Transverse colon (tissue), 4 donors: ENCODE data around the gene GRK4. TPM values are rescaled to one million over a fixed set of nuclear protein-coding genes. Genes with fewer than 3 reads are reported as not detected.

Experiments
- DNase-seq: peaks from one replicate; pipeline ENCODE4 v3.0.0-alpha.2; 2019
- H3K27ac ChIP-seq, 4 donors: fragments of 200-600 bp; sonication (generic); 2 replicates each; pipeline ENCODE4 v1.5.1; 2016 to 2018; ENCODE audit warnings: inconsistent platforms in 4 of 4
- H3K27me3 ChIP-seq: fragments of 200-600 bp; sonication (generic); 2 replicates; pipeline ENCODE4 v1.5.1; 2017; ENCODE audit warnings: inconsistent platforms
- H3K36me3 ChIP-seq, 4 donors: fragments of 200-600 bp; sonication (generic); 2 replicates each; pipeline ENCODE4 v1.5.1; 2017 to 2019; ENCODE audit warnings: inconsistent platforms in 4 of 4
- H3K4me1 ChIP-seq, 4 donors: fragments of 200-600 bp; sonication (generic); 2 replicates each; pipeline ENCODE4 v1.5.1; 2017 to 2020; ENCODE audit warnings: inconsistent platforms in 4 of 4
- H3K4me3 ChIP-seq, 4 donors: fragments of 200-600 bp; sonication (generic); 1 replicate in 1 of 4; 2 replicates in 3 of 4; pipeline versions ENCODE4 v1.5.1 to v1.6.1; 2017 to 2019; ENCODE audit warnings: inconsistent platforms in 4 of 4
- H3K9me3 ChIP-seq, 2 donors: fragments of 200-600 bp; sonication (generic); 2 replicates each; pipeline ENCODE4 v1.5.1; 2017 to 2019; ENCODE audit warnings: inconsistent platforms in 2 of 2
- EP300 ChIP-seq: sonication (generic); formaldehyde crosslinking; IDR thresholded peaks from one replicate; pipeline ENCODE4 v1.6.1; 2017; ENCODE audit warnings: antibody characterized with exemption, low read depth
- POLR2A ChIP-seq: fragments of 450-650 bp; IDR thresholded peaks from one replicate; pipeline ENCODE4 v1.6.1; 2016; ENCODE audit warnings: antibody characterized with exemption, mild to moderate bottlenecking, moderate library complexity
- POLR2AphosphoS5 ChIP-seq, 3 donors: sonication (generic); formaldehyde crosslinking; IDR thresholded peaks; one replicate each; pipeline ENCODE4 v1.6.1; 2016; ENCODE audit warnings: antibody characterized with exemption in 3 of 3
- WGBS, 2 donors: methylation state at CpG; one replicate each; pipeline ENCODE4 v1.1.5; 2018; ENCODE audit warnings: low coverage in 1 of 2; 5-methylcytosine and 5-hydroxymethylcytosine counted together
- in situ Hi-C, 4 donors: fragments of 200-750 bp; cut with MboI; loops; one replicate each; pipeline versions ENCODE4 v1.15.0 to v1.15.1; 2017; ENCODE audit warnings: low sequenced_read_pairs in 3 of 4, low pct_ligation_motif_present in 1 of 4, low pct_unique_long_range_greater_than_20kb in 1 of 4
- intact Hi-C: fragments of 100-400 bp; cut with DNase I; formaldehyde crosslinking; loops from one replicate; pipeline ENCODE4 v1.15.1; 2023; ENCODE audit warnings: low total_unique reads
- total RNA-seq, 4 donors: library from RNA; depleted of rRNA; stranded (reverse); fragments of >200 nt; gene quantifications; one replicate each; pipeline ENCODE4 v1.1.0, GENCODE V29; 2016
- TF ChIP-seq, protein P1 (sequence below), 5 experiments: fragments of 200-600 bp in 3 of 5; fragments of 450-650 bp in 2 of 5; sonication (generic) in 3 of 5; IDR thresholded peaks; 1 replicate in 2 of 5; 2 replicates in 3 of 5; pipeline ENCODE4 v1.5.1; 2016 to 2017; ENCODE audit warnings: antibody characterized with exemption in 5 of 5, inconsistent platforms in 3 of 5, mild to moderate bottlenecking in 2 of 5, moderate library complexity in 1 of 5

The GRK4 gene
- total RNA-seq, 4 donors from 2014 or later = 2.5 to 7.9 (median 4.1) TPM

GRCh38 chr4:2947926-2948325, 15.4 kb upstream of the GRK4 start:
- no peak for DNase-seq
- H3K36me3 ChIP-seq = peaks cover 0 to 60% (median 29%) of the 10 kb centered on the region in 4 donors

GRCh38 chr4:2948895-2949781, 14.2 kb upstream of the GRK4 start:
- intact Hi-C loops (no loop called here), in situ Hi-C loops (loop anchor here in 3 of 4 donors (10.0 to 25.0 kb wide), 2 partner anchors 184 to 187 kb away; partner anchors contain the start of gene TNIP2 (in 2 of the 3))
- Histone ChIP-seq H3K27me3 (no peaks in the 10 kb centered on the region), H3K27ac (no peak overlapping the region), H3K4me1 (no peaks in the 10 kb centered on the region), H3K36me3 (peaks cover 0 to 66% (median 33%) of the 10 kb centered on the region in 4 donors), H3K4me3 (no peak overlapping the region), H3K9me3 (no peaks in the 10 kb centered on the region)
- TF ChIP-seq, protein P1, sequence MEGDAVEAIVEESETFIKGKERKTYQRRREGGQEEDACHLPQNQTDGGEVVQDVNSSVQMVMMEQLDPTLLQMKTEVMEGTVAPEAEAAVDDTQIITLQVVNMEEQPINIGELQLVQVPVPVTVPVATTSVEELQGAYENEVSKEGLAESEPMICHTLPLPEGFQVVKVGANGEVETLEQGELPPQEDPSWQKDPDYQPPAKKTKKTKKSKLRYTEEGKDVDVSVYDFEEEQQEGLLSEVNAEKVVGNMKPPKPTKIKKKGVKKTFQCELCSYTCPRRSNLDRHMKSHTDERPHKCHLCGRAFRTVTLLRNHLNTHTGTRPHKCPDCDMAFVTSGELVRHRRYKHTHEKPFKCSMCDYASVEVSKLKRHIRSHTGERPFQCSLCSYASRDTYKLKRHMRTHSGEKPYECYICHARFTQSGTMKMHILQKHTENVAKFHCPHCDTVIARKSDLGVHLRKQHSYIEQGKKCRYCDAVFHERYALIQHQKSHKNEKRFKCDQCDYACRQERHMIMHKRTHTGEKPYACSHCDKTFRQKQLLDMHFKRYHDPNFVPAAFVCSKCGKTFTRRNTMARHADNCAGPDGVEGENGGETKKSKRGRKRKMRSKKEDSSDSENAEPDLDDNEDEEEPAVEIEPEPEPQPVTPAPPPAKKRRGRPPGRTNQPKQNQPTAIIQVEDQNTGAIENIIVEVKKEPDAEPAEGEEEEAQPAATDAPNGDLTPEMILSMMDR (IDR thresholded peaks at IDR 0.05) = peak in 3 of 5 experiments; percentile 9 to 34 (median 26)
- TF ChIP-seq EP300 = no peak
- TF ChIP-seq POLR2A = no peak
- TF ChIP-seq POLR2AphosphoS5 (IDR thresholded peaks at IDR 0.05) = no peak
- WGBS, 2 donors = 70 to 92% methylated on average over 2 to 14 of the region's 14 CpGs
- no peak for DNase-seq

More at GRCh38 chr4:2947926-2948325, 15.4 kb upstream of the GRK4 start:
- WGBS, 2 donors = 89% methylated on average over 3 to 11 of the region's 11 CpGs
- intact Hi-C loops (no loop called here), in situ Hi-C loops (loop anchor here in 3 of 4 donors (10.0 to 25.0 kb wide), 2 partner anchors 183 to 186 kb away; partner anchors contain the start of gene TNIP2 (in 2 of the 3))
- Histone ChIP-seq H3K4me1 (peaks cover 4 to 5% (median 5%) of the 10 kb centered on the region in 4 donors), H3K27ac (no peak overlapping the region), H3K4me3 (no peak overlapping the region), H3K9me3 (no peaks in the 10 kb centered on the region), H3K27me3 (no peaks in the 10 kb centered on the region)
- TF ChIP-seq, protein P1 (IDR thresholded peaks at IDR 0.05) = no peak
- no peak for TF ChIP-seq POLR2AphosphoS5 (IDR thresholded peaks at IDR 0.05)
- no peak for TF ChIP-seq EP300
- no peak for TF ChIP-seq POLR2A

DNA sequence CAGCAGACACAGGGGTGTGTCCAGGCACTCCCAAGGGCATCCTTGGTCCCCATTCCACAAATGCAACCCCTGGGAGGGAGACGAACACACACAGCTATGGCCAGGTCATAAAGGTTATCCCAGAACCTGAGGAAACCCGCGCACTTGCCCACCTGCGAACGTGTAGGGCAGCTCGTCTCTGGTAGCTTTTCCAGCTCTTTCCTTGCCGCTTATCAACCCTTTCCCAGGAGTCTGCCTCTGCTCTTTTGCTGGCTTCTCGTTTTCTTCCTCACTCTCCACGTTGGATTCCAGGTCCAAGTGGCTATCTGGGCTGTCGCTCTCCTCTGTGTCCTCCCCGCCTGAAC, 13.6 kb upstream of the GRK4 start:
- no peak for TF ChIP-seq POLR2AphosphoS5 (IDR thresholded peaks at IDR 0.05)
- no peak for TF ChIP-seq EP300
- no peak for TF ChIP-seq POLR2A
- TF ChIP-seq, protein P1 (IDR thresholded peaks at IDR 0.05) = no peak
- H3K4me3 ChIP-seq = no peak overlapping the region
- no peak for DNase-seq
- in situ Hi-C loops (loop anchor here (10.0 to 25.0 kb wide), 2 partner anchors 185 to 187 kb away; partner anchors contain the start of gene TNIP2 (in 2 of the 4)), intact Hi-C loops (no loop called here)
- H3K9me3 ChIP-seq = no peaks in the 10 kb centered on the region
- no peaks in the 10 kb centered on the region for H3K4me1 ChIP-seq
- H3K27me3 ChIP-seq = no peaks in the 10 kb centered on the region
- 94 to 95% methylated on average over 4 to 11 of the region's 11 CpGs for WGBS, 2 donors
- no peak overlapping the region for H3K27ac ChIP-seq
- H3K36me3 ChIP-seq = peaks cover 0 to 67% (median 32%) of the 10 kb centered on the region in 4 donors

DNA sequence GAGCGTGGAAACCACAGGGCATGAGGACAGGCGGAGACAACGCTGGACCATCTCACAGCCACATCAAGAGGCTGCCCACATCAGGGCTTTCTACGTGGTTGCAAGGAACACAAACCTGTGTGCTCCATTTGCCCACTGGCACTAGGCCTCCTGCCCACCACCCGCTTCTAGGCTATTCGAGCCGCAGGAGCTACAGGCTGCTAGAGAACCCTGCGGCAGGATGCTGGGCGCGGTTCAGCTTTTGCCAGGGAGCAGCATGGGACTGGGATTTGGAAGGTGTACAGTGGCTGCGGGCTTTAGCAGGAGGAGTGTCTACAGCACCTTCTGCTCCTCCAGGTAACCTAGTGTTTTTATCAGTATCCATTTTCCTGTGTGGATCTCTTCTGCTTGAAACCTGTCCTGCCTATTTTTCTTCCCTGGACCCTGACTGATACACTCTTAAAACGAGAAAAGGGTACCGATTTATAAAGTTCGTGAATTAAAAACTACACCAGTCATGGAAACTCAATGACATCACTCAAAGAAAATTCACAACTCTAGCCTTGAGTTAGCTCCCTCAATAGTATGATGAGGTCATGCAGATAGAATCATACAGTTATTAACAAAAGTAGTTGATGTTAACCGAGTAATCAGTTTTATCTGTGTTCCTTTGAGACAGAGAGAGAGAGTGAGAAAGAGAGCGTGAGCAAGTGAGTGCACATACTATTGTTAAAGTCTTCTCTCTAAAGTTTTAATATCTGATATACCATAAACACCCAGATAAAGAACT, 13.0 kb upstream of the GRK4 start:
- TF ChIP-seq POLR2A (no peak), POLR2AphosphoS5 (IDR thresholded peaks at IDR 0.05) (no peak), EP300 (no peak)
- TF ChIP-seq, protein P1 (IDR thresholded peaks at IDR 0.05) = no peak
- no peaks in the 10 kb centered on the region for H3K9me3 ChIP-seq
- DNase-seq = no peak
- H3K4me3 ChIP-seq = no peak overlapping the region
- intact Hi-C loops = no loop called here
- WGBS, 2 donors = 91 to 96% methylated on average over 9 to 16 of the region's 16 CpGs
- H3K36me3 ChIP-seq = peaks cover 0 to 66% (median 30%) of the 10 kb centered on the region in 4 donors
- H3K27ac ChIP-seq = no peak overlapping the region
- H3K27me3 ChIP-seq = no peaks in the 10 kb centered on the region
- in situ Hi-C loops = loop anchor here in 1 of 4 donors (10.0 kb wide), 1 partner anchor 186 kb away; no protein-coding TSS in a partner anchor
- H3K4me1 ChIP-seq = no peaks in the 10 kb centered on the region
